ENCODE results near the gene NIBAN1. TPM values are rescaled to one million over a fixed set of nuclear protein-coding genes. Genes with fewer than 3 reads are reported as not detected.

NIBAN1 gene
- total RNA-seq, 1 experiment from 2014 or later: 5.9 TPM

DNA sequence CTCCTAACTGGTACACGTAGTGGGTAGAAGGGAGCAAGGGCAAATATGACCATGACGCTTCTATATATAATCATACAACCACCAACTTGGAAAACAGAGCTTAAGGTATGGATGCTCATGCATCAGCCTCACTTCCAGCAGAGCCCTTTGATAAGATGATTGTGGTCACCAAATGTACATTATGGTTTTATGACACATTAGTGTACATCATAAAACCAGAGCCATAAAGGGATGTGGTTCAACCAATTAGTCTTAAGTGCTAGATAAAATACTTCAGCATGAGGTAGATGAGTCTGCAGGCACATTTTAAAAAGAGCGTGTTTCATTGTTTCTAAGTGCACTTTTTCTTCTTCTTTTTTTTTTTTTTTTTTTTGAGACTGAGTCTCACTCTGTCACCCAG lies 43.7 kb downstream of the NIBAN1 start:
- no peaks in the 10 kb centered on the region for H3K27me3 ChIP-seq (ENCODE audit: insufficient read depth, low read length)
- H3K36me3 Mint-ChIP-seq (ENCODE audit: insufficient read depth in 1 of 3, low read depth in 3 of 3): peaks cover 0 to 9% (median 1%) of the 10 kb centered on the region in 3 experiments; a peak in 3 of 7 replicates
- no peaks in the 10 kb centered on the region; a peak in 1 of 5 replicates for H3K9me3 Mint-ChIP-seq
- H4K5ac ChIP-seq (ENCODE audit: insufficient read length, low read depth, low read length): no peak overlapping the region
- no peaks in the 10 kb centered on the region for H3K27me3 Mint-ChIP-seq (ENCODE audit: low read depth)
- no peak overlapping the region for H3K27ac ChIP-seq (ENCODE audit: insufficient read length, low read depth, low read length)
- no peak for DNase-seq
- H2AK5ac ChIP-seq (ENCODE audit: insufficient read length, low read length): no peak overlapping the region
- WGBS (ENCODE audit: extremely low coverage, insufficient read length, low lambda C conversion rate): no CpG with 5 or more reads among the region's 3 CpGs
- H2BK120ac ChIP-seq (ENCODE audit: low read depth, low read length, poor library complexity, severe bottlenecking): no peak overlapping the region
- no peak overlapping the region for H2BK12ac ChIP-seq (ENCODE audit: insufficient read length, low read depth, low read length)
- H3K79me2 ChIP-seq (ENCODE audit: insufficient read depth, low read length): no peaks in the 10 kb centered on the region
- H3K4ac ChIP-seq (ENCODE audit: low read depth, low read length): no peak overlapping the region
- no peak overlapping the region for H3K23ac ChIP-seq (ENCODE audit: insufficient read length, low read depth, low read length)
- no peaks in the 10 kb centered on the region for H4K20me1 ChIP-seq (ENCODE audit: control insufficient read depth, insufficient read depth, insufficient read length)
- no peak overlapping the region for H3K18ac ChIP-seq (ENCODE audit: insufficient read length, low read depth, low read length)
- H3K9ac ChIP-seq (ENCODE audit: extremely low read depth, insufficient read length, low read length): no peak overlapping the region
- TF ChIP-seq, protein P1, sequence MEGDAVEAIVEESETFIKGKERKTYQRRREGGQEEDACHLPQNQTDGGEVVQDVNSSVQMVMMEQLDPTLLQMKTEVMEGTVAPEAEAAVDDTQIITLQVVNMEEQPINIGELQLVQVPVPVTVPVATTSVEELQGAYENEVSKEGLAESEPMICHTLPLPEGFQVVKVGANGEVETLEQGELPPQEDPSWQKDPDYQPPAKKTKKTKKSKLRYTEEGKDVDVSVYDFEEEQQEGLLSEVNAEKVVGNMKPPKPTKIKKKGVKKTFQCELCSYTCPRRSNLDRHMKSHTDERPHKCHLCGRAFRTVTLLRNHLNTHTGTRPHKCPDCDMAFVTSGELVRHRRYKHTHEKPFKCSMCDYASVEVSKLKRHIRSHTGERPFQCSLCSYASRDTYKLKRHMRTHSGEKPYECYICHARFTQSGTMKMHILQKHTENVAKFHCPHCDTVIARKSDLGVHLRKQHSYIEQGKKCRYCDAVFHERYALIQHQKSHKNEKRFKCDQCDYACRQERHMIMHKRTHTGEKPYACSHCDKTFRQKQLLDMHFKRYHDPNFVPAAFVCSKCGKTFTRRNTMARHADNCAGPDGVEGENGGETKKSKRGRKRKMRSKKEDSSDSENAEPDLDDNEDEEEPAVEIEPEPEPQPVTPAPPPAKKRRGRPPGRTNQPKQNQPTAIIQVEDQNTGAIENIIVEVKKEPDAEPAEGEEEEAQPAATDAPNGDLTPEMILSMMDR (conservative IDR thresholded peaks at IDR 0.05): no peak
- no peak overlapping the region for H2BK5ac ChIP-seq (ENCODE audit: insufficient read length, low read length)
- no peak overlapping the region for H4K91ac ChIP-seq (ENCODE audit: insufficient read length, low read depth, low read length)
- no peaks in the 10 kb centered on the region for H3K9me3 ChIP-seq (ENCODE audit: control insufficient read depth, low read depth, low read length)
- no peaks in the 10 kb centered on the region for H3K79me1 ChIP-seq (ENCODE audit: insufficient read depth, low read depth, low read length, poor library complexity, severe bottlenecking)
- no peak overlapping the region for H2BK15ac ChIP-seq (ENCODE audit: low read depth, low read length)
- H3T11ph ChIP-seq (ENCODE audit: low read length): no peak overlapping the region
- no peaks in the 10 kb centered on the region for H3K23me2 ChIP-seq (ENCODE audit: insufficient read length, low read depth, low read length, poor library complexity, severe bottlenecking)
- H3K14ac ChIP-seq (ENCODE audit: insufficient read depth, low read length): no peak overlapping the region
- peaks cover 0 to 2% of the 10 kb centered on the region in 2 experiments; a peak in 2 of 4 replicates for H3K4me1 Mint-ChIP-seq
- no peak overlapping the region for H3K4me3 Mint-ChIP-seq
- no peaks in the 10 kb centered on the region for H3K4me1 ChIP-seq (ENCODE audit: insufficient read depth, low read length)
- H3K56ac ChIP-seq (ENCODE audit: insufficient read length, low read depth, low read length): no peak overlapping the region
- no peak overlapping the region for H3K4me2 ChIP-seq (ENCODE audit: insufficient read depth, insufficient read length, low read length)
- no peak overlapping the region for H3K27ac Mint-ChIP-seq
- no peak overlapping the region for H2AFZ ChIP-seq (ENCODE audit: low read length)
- H4K8ac ChIP-seq (replicated peaks; ENCODE audit: insufficient read length, low read depth, low read length): no peak overlapping the region
- H2BK20ac ChIP-seq (ENCODE audit: low read depth, low read length, poor library complexity, severe bottlenecking): no peak overlapping the region

Measured in H9 (cell line).